Gastroesophageal sphincter (tissue), 4 donors: ENCODE measurements around the gene ODC1. TPM values are rescaled to one million over a fixed set of nuclear protein-coding genes. Genes with fewer than 3 reads are reported as not detected.

Experiments used
- ATAC-seq: fragments of 150-250 bp; one replicate; pipeline ENCODE4 v1.9.1; 2016; ENCODE audit warnings: mild to moderate bottlenecking, moderate library complexity
- H3K27ac ChIP-seq, 4 donors: fragments of 200-600 bp; sonication (generic) in 3 of 4; 1 replicate in 3 of 4; 2 replicates in 1 of 4; pipeline ENCODE4 v1.5.1; 2016 to 2019
- H3K27me3 ChIP-seq: fragments of 200-600 bp; sonication (generic); one replicate; pipeline ENCODE4 v1.5.1; 2019
- H3K36me3 ChIP-seq, 2 donors: fragments of 200-600 bp; sonication (generic); one replicate each; pipeline ENCODE4 v1.5.1; 2019; ENCODE audit warnings: control low read depth in 1 of 2
- H3K4me1 ChIP-seq, 3 donors: fragments of 200-600 bp; sonication (generic); 1 replicate in 2 of 3; 2 replicates in 1 of 3; pipeline ENCODE4 v1.5.1; 2016 to 2019; ENCODE audit warnings: control low read depth in 2 of 3
- H3K4me3 ChIP-seq, 2 donors: fragments of 200-600 bp; sonication (generic); one replicate each; pipeline ENCODE4 v1.5.1; 2019; ENCODE audit warnings: mild to moderate bottlenecking in 1 of 2, moderate library complexity in 1 of 2
- H3K9me3 ChIP-seq, 3 donors: fragments of 200-600 bp; sonication (generic); one replicate each; pipeline ENCODE4 v1.5.1; 2017 to 2019; ENCODE audit warnings: control low read depth in 2 of 3
- CTCF ChIP-seq, 4 experiments: fragments of 200-600 bp in 2 of 4; fragments of 450-650 bp in 2 of 4; sonication (generic) in 1 of 4; IDR thresholded peaks; one replicate each; pipeline ENCODE4 v1.5.1; 2017 to 2019; ENCODE audit warnings: antibody characterized with exemption in 4 of 4, mild to moderate bottlenecking in 2 of 4, moderate library complexity in 2 of 4
- EP300 ChIP-seq: sonication (generic); formaldehyde crosslinking; IDR thresholded peaks from one replicate; pipeline ENCODE4 v1.6.1; 2017; ENCODE audit warnings: antibody characterized with exemption, mild to moderate bottlenecking
- POLR2A ChIP-seq, 2 donors: fragments of 450-650 bp; IDR thresholded peaks; one replicate each; pipeline ENCODE4 v1.6.1; 2017; ENCODE audit warnings: antibody characterized with exemption in 2 of 2, mild to moderate bottlenecking in 2 of 2, moderate library complexity in 1 of 2
- POLR2AphosphoS5 ChIP-seq: sonication (generic); formaldehyde crosslinking; IDR thresholded peaks from one replicate; pipeline ENCODE4 v1.6.1; 2017; ENCODE audit warnings: antibody characterized with exemption
- WGBS, 2 donors: methylation state at CpG; one replicate each; pipeline ENCODE4 v1.1.5; 2018; ENCODE audit warnings: low coverage in 1 of 2; 5-methylcytosine and 5-hydroxymethylcytosine counted together
- total RNA-seq, 4 donors: library from RNA; depleted of rRNA; stranded (reverse); fragments of >200 nt; gene quantifications; one replicate each; pipeline ENCODE4 v1.1.0, GENCODE V29; 2016

ODC1 gene
- total RNA-seq, 4 donors from 2014 or later = 105 to 199 (median 137) TPM

- no peaks in the 10 kb centered on the region for H3K9me3 ChIP-seq
- H3K4me3 ChIP-seq = peak overlapping the region in 1 of 2 donors; percentile 18
- H3K27me3 ChIP-seq = no peaks in the 10 kb centered on the region
- 48% methylated on average over 2 of the region's 20 CpGs; no CpG with 5 or more reads in 1 of the 2 donors for WGBS, 2 donors
- H3K27ac ChIP-seq = peak overlapping the region; percentile 59 to 90 (median 88)
- H3K36me3 ChIP-seq = no peaks in the 10 kb centered on the region
- H3K4me1 ChIP-seq = peaks cover 0 to 96% (median 16%) of the 10 kb centered on the region in 3 donors
- TF ChIP-seq POLR2AphosphoS5 (peak; percentile 78), CTCF (IDR thresholded peaks at IDR 0.05) (no peak)
- peak; percentile 21 for ATAC-seq
These were observed 43.6 kb downstream of the ODC1 start for GRCh38 chr2:10404324-10405143.

DNA sequence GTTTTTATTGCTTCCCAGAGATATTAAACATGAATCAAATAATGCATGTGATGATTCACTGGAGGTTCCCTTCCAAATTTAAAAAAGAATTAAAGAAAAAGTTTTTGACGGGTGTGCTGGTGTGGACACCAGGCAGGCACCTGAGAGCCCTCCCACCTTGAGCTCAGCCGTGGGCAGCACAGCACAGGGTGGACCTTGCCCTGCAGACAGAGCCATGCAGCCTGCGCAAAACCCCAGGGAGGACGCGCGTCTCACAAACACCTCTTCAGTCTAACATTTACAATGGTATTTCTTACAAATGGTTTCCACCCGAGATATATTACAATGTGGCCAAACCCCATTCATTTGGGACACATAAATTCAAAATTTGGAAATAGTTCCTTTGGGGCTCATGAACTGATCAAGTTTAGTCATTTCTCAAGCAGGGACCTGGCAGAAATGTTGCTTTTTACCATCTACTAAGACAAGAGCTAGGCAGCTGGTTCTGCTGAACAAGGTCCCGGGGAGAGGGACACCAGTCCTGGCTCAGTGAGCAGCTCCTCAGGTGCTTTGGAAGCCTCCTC, 45.4 kb downstream of the ODC1 start:
- peaks cover 0 to 91% (median 15%) of the 10 kb centered on the region in 3 donors for H3K4me1 ChIP-seq
- H3K36me3 ChIP-seq = no peaks in the 10 kb centered on the region
- ATAC-seq = no peak
- H3K27me3 ChIP-seq = no peaks in the 10 kb centered on the region
- peak overlapping the region in 1 of 4 donors; percentile 69 for H3K27ac ChIP-seq
- TF ChIP-seq POLR2AphosphoS5 (no peak), CTCF (IDR thresholded peaks at IDR 0.05) (no peak), POLR2A (IDR thresholded peaks at IDR 0.05) (no peak), EP300 (no peak)
- H3K4me3 ChIP-seq = no peak overlapping the region
- no peaks in the 10 kb centered on the region for H3K9me3 ChIP-seq
- WGBS, 2 donors = 92% methylated on average over 5 to 8 of the region's 8 CpGs

DNA sequence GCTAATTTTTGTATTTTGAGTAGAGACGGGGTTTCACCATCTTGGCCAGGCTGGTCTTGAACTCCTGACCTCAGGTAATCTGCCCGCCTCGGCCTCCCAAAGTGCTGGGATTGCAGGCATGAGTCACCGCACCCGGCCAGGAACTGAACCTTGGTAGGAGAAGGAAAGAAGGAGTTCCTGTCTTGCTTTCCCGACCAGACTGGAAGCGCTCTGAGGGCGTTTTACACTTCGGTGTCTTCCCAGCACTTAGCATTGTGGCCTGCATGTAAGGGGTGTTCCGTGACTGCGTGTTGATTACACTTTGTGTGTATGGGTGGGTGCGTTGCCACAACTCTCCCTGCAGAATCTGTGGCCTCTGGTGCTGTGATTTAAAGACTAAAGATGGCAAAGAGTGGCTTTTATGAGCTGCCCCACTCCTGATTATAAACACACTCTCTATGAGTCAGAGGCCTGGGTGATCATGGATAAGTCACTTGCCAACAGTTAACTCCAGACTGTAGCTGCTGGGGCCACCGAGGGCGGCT, 46.0 kb downstream of the ODC1 start:
- peaks cover 0 to 88% (median 11%) of the 10 kb centered on the region in 3 donors for H3K4me1 ChIP-seq
- no peaks in the 10 kb centered on the region for H3K36me3 ChIP-seq
- H3K4me3 ChIP-seq = no peak overlapping the region
- WGBS, 2 donors = 91 to 95% methylated on average over 7 to 9 of the region's 14 CpGs
- TF ChIP-seq POLR2A (IDR thresholded peaks at IDR 0.05) (no peak), CTCF (IDR thresholded peaks at IDR 0.05) (no peak), EP300 (no peak), POLR2AphosphoS5 (no peak)
- no peaks in the 10 kb centered on the region for H3K9me3 ChIP-seq
- H3K27me3 ChIP-seq = no peaks in the 10 kb centered on the region
- H3K27ac ChIP-seq = peak overlapping the region in 3 of 4 donors; percentile 9 to 69 (median 57)
- ATAC-seq = no peak

DNA sequence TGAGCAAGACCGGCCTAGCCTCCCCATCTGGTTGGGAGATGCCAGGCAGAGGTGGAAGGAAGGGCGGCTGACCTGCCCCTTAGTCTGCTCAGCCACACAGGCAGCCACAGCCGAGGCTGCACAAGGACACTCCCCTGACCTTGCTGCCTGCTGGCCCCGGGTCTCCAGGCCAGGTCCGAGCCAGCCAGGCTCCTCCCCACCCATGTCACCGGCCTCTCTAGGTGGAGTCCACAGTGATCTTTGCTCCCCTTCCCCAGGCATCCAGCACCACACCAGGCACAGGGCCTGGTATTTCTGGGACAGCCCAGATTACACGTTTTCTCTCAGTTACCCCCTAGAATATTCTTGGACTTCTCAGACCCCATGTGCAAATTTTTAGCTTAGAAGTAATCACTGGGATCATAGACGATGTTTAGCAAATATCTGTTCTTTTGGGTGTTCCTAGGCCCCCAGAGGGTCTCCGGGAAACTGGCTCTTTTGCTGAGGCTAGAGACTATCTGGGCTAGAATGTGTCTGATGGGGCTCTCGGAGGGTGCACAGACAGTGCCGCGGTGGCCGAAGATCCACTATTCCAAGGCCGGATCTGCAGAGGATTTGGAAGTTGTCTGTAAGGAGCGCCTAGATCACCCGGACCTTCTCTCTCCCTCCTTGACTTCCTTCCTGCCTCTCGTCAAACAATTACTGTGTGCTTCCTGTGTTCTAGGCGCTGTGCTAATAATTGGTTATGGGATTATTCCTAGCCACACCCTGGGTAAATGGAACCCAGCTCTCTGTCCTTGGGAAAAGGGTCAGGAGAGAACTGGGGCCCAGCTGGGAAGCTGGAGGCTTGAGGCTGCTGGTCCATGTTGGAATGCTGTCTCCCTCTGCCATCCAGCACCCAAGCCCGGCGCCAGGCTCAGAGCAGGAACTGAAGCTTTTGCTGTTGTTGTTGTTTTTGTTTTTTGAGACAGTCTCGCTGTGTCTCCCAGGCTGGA, 46.9 kb downstream of the ODC1 start:
- H3K27ac ChIP-seq = peak overlapping the region in 3 of 4 donors; percentile 9 to 69 (median 57)
- H3K4me3 ChIP-seq = no peak overlapping the region
- H3K4me1 ChIP-seq = peaks cover 0 to 79% (median 11%) of the 10 kb centered on the region in 3 donors
- H3K9me3 ChIP-seq = no peaks in the 10 kb centered on the region
- 75 to 78% methylated on average over 5 to 9 of the region's 21 CpGs for WGBS, 2 donors
- no peak for ATAC-seq
- H3K27me3 ChIP-seq = no peaks in the 10 kb centered on the region
- no peaks in the 10 kb centered on the region for H3K36me3 ChIP-seq
- TF ChIP-seq EP300 (no peak), POLR2AphosphoS5 (no peak), POLR2A (IDR thresholded peaks at IDR 0.05) (no peak)

- H3K27me3 ChIP-seq = no peaks in the 10 kb centered on the region
- no peaks in the 10 kb centered on the region for H3K9me3 ChIP-seq
- H3K36me3 ChIP-seq = no peaks in the 10 kb centered on the region
- H3K27ac ChIP-seq = peak overlapping the region in 3 of 4 donors; percentile 21 to 69 (median 57)
- 80% methylated on average over 1 of the region's 11 CpGs; no CpG with 5 or more reads in 1 of the 2 donors for WGBS, 2 donors
- H3K4me1 ChIP-seq = peaks cover 0 to 72% (median 11%) of the 10 kb centered on the region in 3 donors
- H3K4me3 ChIP-seq = no peak overlapping the region
- ATAC-seq = peak; percentile 37
- TF ChIP-seq EP300 (no peak), CTCF (IDR thresholded peaks at IDR 0.05) (no peak), POLR2AphosphoS5 (no peak)
These were observed 47.6 kb downstream of the ODC1 start for GRCh38 chr2:10400568-10400977.
